Naive thymus-derived CD4-positive, alpha-beta T cell (primary cell): ENCODE measurements around the gene RAD23B. TPM values are rescaled to one million over a fixed set of nuclear protein-coding genes. Genes with fewer than 3 reads are reported as not detected.
A peak's percentile ranks its signal among the peaks of the same experiment; 100 is the strongest.

Experiments
- ATAC-seq: fragments of 150-1000 bp; cut with Tn5 transposase; 2 replicates; pipeline ENCODE4 v1.10.0; 2021; ENCODE audit warnings: mild to moderate bottlenecking, moderate library complexity
- CTCF ChIA-PET: fragments of 350-600 bp; sonication (Branson Sonifier 250); formaldehyde crosslinking; loops from one replicate; lab custom pipeline; 2021; ENCODE audit warnings: antibody characterized with exemption; lab: Charles Lee
- POLR2A ChIA-PET: fragments of 350-600 bp; sonication (Branson Sonifier 250); formaldehyde crosslinking; loops from one replicate; lab custom pipeline; 2021; ENCODE audit warnings: antibody characterized with exemption, inconsistent platforms; lab: Charles Lee
- DNase-seq, 9 donors: peaks; one replicate each; pipeline versions ENCODE4 v3.0.0 to v3.0.0-alpha.2; 2020 to 2022; ENCODE audit warnings: mixed read lengths in 1 of 9
- H3K27ac ChIP-seq: one replicate; pipeline ENCODE4 v1.7.0; 2013; ENCODE audit warnings: mild to moderate bottlenecking, low read depth, low read length, moderate library complexity
- H3K27me3 ChIP-seq, 2 donors: one replicate each; pipeline ENCODE4 v1.7.0; 2013; ENCODE audit warnings: low read length in 2 of 2, mild to moderate bottlenecking in 2 of 2, moderate library complexity in 2 of 2; ENCODE audit not compliant: control insufficient read depth in 2 of 2, insufficient read depth in 2 of 2
- H3K36me3 ChIP-seq, 3 experiments: 1 replicate in 2 of 3; 2 replicates in 1 of 3; pipeline ENCODE4 v1.7.0; 2013; ENCODE audit warnings: low read length in 3 of 3, mild to moderate bottlenecking in 3 of 3, moderate library complexity in 1 of 3; ENCODE audit not compliant: insufficient read depth in 3 of 3, control insufficient read depth in 2 of 3
- H3K4me1 ChIP-seq, 2 donors: one replicate each; pipeline ENCODE4 v1.7.0; 2013; ENCODE audit warnings: low read length in 2 of 2, mild to moderate bottlenecking in 2 of 2, moderate library complexity in 1 of 2; ENCODE audit not compliant: control insufficient read depth in 2 of 2, insufficient read depth in 2 of 2
- H3K4me3 ChIP-seq: 2 replicates; pipeline ENCODE4 v1.7.0; 2013; ENCODE audit warnings: mild to moderate bottlenecking, low read length
- H3K9me3 ChIP-seq, 3 experiments: 1 replicate in 2 of 3; 2 replicates in 1 of 3; pipeline ENCODE4 v1.7.0; 2013; ENCODE audit warnings: low read length in 3 of 3; ENCODE audit not compliant: control insufficient read depth in 2 of 3
- H3K27ac Mint-ChIP-seq, 9 donors: one replicate each; pipeline ENCODE4 v1.8.0; 2020 to 2022; ENCODE audit warnings: mixed read lengths in 9 of 9, mild to moderate bottlenecking in 8 of 9, moderate library complexity in 5 of 9, inconsistent platforms in 2 of 9
- H3K27me3 Mint-ChIP-seq, 5 donors: one replicate each; pipeline ENCODE4 v1.8.0; 2021 to 2022; ENCODE audit warnings: mixed read lengths in 5 of 5, mild to moderate bottlenecking in 1 of 5
- H3K36me3 Mint-ChIP-seq, 5 donors: one replicate each; pipeline ENCODE4 v1.8.0; 2020 to 2022; ENCODE audit warnings: mixed read lengths in 5 of 5, mild to moderate bottlenecking in 3 of 5, inconsistent platforms in 1 of 5
- H3K4me1 Mint-ChIP-seq, 7 donors: one replicate each; pipeline ENCODE4 v1.8.0; 2020 to 2022; ENCODE audit warnings: mixed read lengths in 7 of 7, mild to moderate bottlenecking in 3 of 7, inconsistent platforms in 1 of 7
- H3K4me3 Mint-ChIP-seq, 10 donors: one replicate each; pipeline ENCODE4 v1.8.0; 2020 to 2022; ENCODE audit warnings: mild to moderate bottlenecking in 10 of 10, mixed read lengths in 10 of 10, moderate library complexity in 6 of 10, inconsistent platforms in 2 of 10
- H3K9me3 Mint-ChIP-seq, 11 donors: one replicate each; pipeline ENCODE4 v1.8.0; 2020 to 2022; ENCODE audit warnings: mixed read lengths in 11 of 11, mild to moderate bottlenecking in 4 of 11, inconsistent platforms in 1 of 11, moderate library complexity in 1 of 11
- intact Hi-C, 2 donors: fragments of 100-400 bp; cut with micrococcal nuclease; formaldehyde crosslinking; loops; one replicate each; pipeline ENCODE4 v1.15.1; 2023
- polyA plus RNA-seq, 2 donors: library from polyadenylated mRNA; unstranded; fragments of 300-500 nt; fragmentation: Illumina TruSeq; gene quantifications; one replicate each; pipeline ENCODE4 v1.2.3, GENCODE V29; 2021
- total RNA-seq, 6 experiments: library from RNA in 5 of 6; stranded (reverse) in 5 of 6; gene quantifications; 1 replicate in 5 of 6; 2 replicates in 1 of 6; pipeline ENCODE4 v1.2.3 and lab custom pipeline; 2021 to 2026

Gene RAD23B
- total and polyA plus RNA-seq, 7 experiments from 2014 or later = 8.9 to 102 (median 50.9) TPM

DNA sequence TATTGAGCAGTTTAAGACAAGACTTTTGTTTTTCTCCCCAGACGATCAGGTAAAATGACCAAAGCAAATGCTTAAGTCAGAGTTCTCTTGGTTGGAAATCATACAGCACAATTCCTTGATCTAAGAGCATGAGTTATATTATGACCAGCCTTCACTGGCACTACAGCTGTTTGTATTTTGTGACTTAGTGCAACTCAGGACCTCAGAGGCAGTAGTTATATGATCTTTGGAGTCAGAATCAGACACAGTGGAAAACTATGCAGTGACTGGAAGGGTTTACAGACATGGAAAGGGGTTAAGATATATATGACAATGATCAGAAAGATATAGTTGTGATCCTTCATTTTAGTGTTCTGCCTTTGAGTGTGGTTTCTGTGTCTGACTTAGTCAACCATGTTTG, 24.3 kb downstream of the RAD23B start:
- Mint-ChIP-seq H3K4me3 (peak overlapping the region in 2 of 10 donors; percentile 3 to 7), H3K27ac (peak overlapping the region in 4 of 9 donors; percentile 1 to 11 (median 6)), H3K27me3 (no peaks in the 10 kb centered on the region), H3K36me3 (peaks cover 21 to 55% (median 30%) of the 10 kb centered on the region in 5 donors), H3K9me3 (no peaks in the 10 kb centered on the region), H3K4me1 (peaks cover 23 to 66% (median 58%) of the 10 kb centered on the region in 7 donors)
- Histone ChIP-seq H3K27ac (no peak overlapping the region), H3K4me3 (no peak overlapping the region), H3K9me3 (no peaks in the 10 kb centered on the region), H3K36me3 (peaks cover 7 to 34% (median 9%) of the 10 kb centered on the region in 3 experiments), H3K4me1 (peaks cover 12 to 15% of the 10 kb centered on the region in 2 donors), H3K27me3 (no peaks in the 10 kb centered on the region)
- ATAC-seq (no peak), DNase-seq (no peak)
- intact Hi-C loops = no loop called here
- CTCF ChIA-PET = interaction anchor here (0.9 kb wide), 1 partner anchor 34 kb away, joined by 3 read pairs; no protein-coding TSS in a partner anchor
- POLR2A ChIA-PET = no interaction called here

DNA sequence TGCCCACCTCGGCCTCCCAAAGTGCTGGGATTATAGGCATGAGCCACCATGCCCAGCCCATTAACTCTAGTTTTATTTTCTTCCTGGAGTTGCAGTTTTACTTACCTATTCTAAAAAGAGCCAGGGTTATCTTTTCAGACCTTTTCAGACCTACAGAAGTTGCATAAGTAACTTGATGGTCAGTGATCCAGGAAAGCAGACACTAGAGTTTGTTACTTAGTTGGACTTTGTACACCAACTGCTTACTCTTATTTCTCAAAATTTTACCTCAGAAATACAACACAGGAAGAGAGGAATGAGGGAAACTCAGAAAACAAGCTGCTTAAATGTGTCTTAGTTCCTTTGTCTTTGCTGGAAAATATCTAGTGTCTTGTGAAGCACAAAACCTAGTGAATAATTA, 25.4 kb downstream of the RAD23B start:
- ChIA-PET POLR2A (no interaction called here), CTCF (interaction anchor here (0.9 kb wide), 1 partner anchor 33 kb away, joined by 3 read pairs; no protein-coding TSS in a partner anchor)
- no peaks in the 10 kb centered on the region for H3K9me3 ChIP-seq
- Mint-ChIP-seq H3K27ac (peak overlapping the region in 8 of 9 donors; percentile 14 to 83 (median 37)), H3K9me3 (no peaks in the 10 kb centered on the region), H3K27me3 (no peaks in the 10 kb centered on the region), H3K36me3 (peaks cover 21 to 66% (median 32%) of the 10 kb centered on the region in 5 donors), H3K4me3 (peak overlapping the region in 2 of 10 donors; percentile 33 to 61), H3K4me1 (peaks cover 30 to 77% (median 64%) of the 10 kb centered on the region in 7 donors)
- no peak for ATAC-seq
- peaks cover 7 to 37% (median 10%) of the 10 kb centered on the region in 3 experiments for H3K36me3 ChIP-seq
- no peaks in the 10 kb centered on the region for H3K27me3 ChIP-seq
- intact Hi-C loops = loop anchor here in 1 of 2 donors (2.0 kb wide), 1 partner anchor 26 kb away; the partner anchor contains the start of gene RAD23B
- no peak for DNase-seq
- peaks cover 12 to 15% of the 10 kb centered on the region in 2 donors for H3K4me1 ChIP-seq
- H3K4me3 ChIP-seq = no peak overlapping the region
- H3K27ac ChIP-seq = no peak overlapping the region

DNA sequence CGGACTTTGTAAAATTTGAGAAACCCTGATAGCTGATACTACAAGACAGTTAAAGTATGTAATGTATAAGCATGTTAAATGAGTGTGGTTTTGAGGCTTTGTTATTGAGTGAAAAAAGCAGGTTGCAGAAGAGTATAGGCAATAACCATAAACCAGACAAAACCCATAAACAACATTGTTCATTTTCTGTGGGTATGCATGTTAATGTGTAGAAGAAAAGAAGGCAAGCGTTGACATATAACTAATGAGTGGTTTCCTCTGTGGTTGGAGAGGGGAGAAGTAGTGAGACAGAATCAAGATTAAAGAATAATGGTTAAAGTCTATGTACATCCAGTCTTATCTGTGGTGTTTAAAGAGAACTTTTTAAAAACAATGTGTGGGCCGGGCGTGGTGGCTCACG, 26.2 kb downstream of the RAD23B start:
- Histone ChIP-seq H3K27me3 (no peaks in the 10 kb centered on the region), H3K36me3 (peaks cover 5 to 41% (median 10%) of the 10 kb centered on the region in 3 experiments), H3K4me3 (no peak overlapping the region), H3K9me3 (no peaks in the 10 kb centered on the region), H3K4me1 (peaks cover 12 to 15% of the 10 kb centered on the region in 2 donors), H3K27ac (no peak overlapping the region)
- DNase-seq (peak in 4 of 9 donors; percentile 3 to 29 (median 16)), ATAC-seq (peak; percentile 77)
- Mint-ChIP-seq H3K9me3 (no peaks in the 10 kb centered on the region), H3K36me3 (peaks cover 25 to 69% (median 37%) of the 10 kb centered on the region in 5 donors), H3K4me1 (peaks cover 35 to 82% (median 66%) of the 10 kb centered on the region in 7 donors), H3K27me3 (no peaks in the 10 kb centered on the region), H3K4me3 (peak overlapping the region in 8 of 10 donors; percentile 5 to 61 (median 33)), H3K27ac (peak overlapping the region; percentile 9 to 83 (median 50))
- POLR2A ChIA-PET = no interaction called here
- intact Hi-C loops = loop anchor here (1.0 to 2.0 kb wide), 2 partner anchors 25 to 26 kb away; partner anchors contain the start of gene RAD23B (in 1 of the 2)
- CTCF ChIA-PET = no interaction called here

DNA sequence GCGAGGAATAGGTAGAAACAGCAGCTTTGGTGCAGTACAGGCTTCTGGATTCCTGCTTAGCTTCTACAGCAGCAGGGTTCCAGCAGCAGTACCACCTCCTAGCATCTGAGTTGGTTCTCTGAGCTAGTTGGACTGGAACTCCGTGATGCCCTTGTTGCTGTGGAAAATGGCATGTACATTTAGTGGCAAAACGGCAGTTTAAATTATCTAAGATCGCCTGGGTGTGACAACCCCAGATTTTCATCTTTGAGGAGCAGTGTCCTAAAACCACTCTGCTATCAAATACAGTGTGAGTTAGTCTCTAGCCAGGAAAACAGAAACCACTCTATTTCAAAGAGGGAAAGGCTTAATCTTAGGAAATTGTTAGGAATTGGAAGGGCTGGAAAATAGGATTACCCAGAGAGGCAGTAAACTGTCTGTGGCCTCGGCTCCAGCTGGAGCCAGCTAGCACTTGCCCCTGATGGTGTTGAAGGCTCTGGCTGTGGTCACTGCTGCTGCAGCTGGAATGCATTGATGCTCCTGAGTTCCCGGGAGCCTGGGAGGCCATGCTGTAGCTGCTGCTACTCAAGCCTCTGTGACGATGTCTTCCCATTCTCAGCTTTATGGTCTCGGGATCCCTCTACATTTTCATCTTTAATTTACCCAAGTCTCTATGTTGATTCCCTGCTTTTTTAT, 29.4 kb downstream of the RAD23B start:
- ChIA-PET POLR2A (no interaction called here), CTCF (interaction anchor here (0.7 kb wide), 1 partner anchor 11 kb away, joined by 3 read pairs; no protein-coding TSS in a partner anchor)
- DNase-seq = no peak
- no peak for ATAC-seq
- no peaks in the 10 kb centered on the region for H3K27me3 Mint-ChIP-seq
- peaks cover 0 to 2% (median 0%) of the 10 kb centered on the region in 11 donors for H3K9me3 Mint-ChIP-seq
- intact Hi-C loops = loop anchor here in 1 of 2 donors (2.0 kb wide), 1 partner anchor 18 kb away; no protein-coding TSS in a partner anchor
- H3K36me3 Mint-ChIP-seq = peaks cover 26 to 70% (median 48%) of the 10 kb centered on the region in 5 donors
- no peaks in the 10 kb centered on the region for H3K27me3 ChIP-seq
- peak overlapping the region in 3 of 9 donors; percentile 7 to 38 (median 12) for H3K27ac Mint-ChIP-seq
- peaks cover 36 to 91% (median 72%) of the 10 kb centered on the region in 7 donors for H3K4me1 Mint-ChIP-seq
- H3K4me1 ChIP-seq = peaks cover 12 to 15% of the 10 kb centered on the region in 2 donors
- H3K4me3 ChIP-seq = no peak overlapping the region
- H3K36me3 ChIP-seq = peaks cover 0 to 26% (median 17%) of the 10 kb centered on the region in 3 experiments
- no peak overlapping the region for H3K27ac ChIP-seq
- no peaks in the 10 kb centered on the region for H3K9me3 ChIP-seq
- H3K4me3 Mint-ChIP-seq = no peak overlapping the region

DNA sequence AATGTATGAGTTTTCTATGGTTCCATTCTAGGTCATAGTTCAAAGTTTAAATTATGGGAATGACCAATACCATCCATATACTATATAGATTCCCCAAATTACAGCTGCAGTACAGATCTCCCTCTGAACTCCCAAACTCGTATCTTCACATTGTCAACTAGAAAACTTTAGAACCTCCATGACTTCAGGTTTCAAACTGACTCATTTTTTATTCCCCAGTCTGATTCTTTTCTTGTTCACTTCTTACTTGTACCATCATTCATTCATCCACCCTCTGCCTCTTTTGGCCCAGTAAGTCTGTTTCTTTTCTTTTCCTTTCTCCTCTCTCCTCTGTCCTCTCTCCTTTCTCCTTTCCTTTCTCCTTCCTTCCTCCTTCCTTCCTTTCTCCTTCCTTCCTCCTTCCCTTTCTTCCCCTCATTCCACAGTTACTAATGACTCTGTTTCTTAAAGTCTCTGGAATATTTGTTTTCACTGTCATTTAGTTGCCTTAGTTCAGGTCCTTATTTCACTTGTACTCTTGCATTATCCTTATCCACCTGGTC, 30.5 kb downstream of the RAD23B start:
- H3K36me3 Mint-ChIP-seq = peaks cover 22 to 74% (median 48%) of the 10 kb centered on the region in 5 donors

DNA sequence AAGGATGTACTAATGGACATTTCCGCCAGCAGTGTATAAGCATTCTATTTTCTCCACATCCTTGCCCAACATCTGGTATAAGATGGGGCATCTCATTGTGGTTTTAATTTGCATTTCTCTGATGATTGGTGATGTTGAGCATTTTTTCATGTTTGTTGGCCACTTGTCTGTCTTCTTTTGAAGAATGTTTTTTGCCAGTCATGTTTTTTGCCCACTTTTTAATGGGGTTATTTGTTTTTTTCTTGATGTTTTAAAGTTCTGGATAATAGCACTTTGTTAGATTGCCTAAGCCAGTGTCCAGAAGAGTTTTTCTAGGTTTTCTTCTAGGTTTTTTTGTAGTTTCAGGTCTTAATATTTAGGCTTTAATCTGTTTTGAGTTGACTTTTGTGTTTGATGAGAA, 31.7 kb downstream of the RAD23B start:
- ChIA-PET CTCF (no interaction called here), POLR2A (no interaction called here)
- no peaks in the 10 kb centered on the region for H3K27me3 ChIP-seq
- peaks cover 16 to 65% (median 43%) of the 10 kb centered on the region in 5 donors for H3K36me3 Mint-ChIP-seq
- no peaks in the 10 kb centered on the region for H3K4me1 ChIP-seq
- ATAC-seq = no peak
- intact Hi-C loops = loop anchor here in 1 of 2 donors (1.0 kb wide), 1 partner anchor 30 kb away; no protein-coding TSS in a partner anchor
- no peaks in the 10 kb centered on the region for H3K9me3 ChIP-seq
- H3K27ac ChIP-seq = no peak overlapping the region
- H3K4me3 ChIP-seq = no peak overlapping the region
- H3K36me3 ChIP-seq = peaks cover 0 to 20% (median 17%) of the 10 kb centered on the region in 3 experiments
- peak overlapping the region in 1 of 10 donors; percentile 25 for H3K4me3 Mint-ChIP-seq
- no peak for DNase-seq
- H3K27ac Mint-ChIP-seq = peak overlapping the region in 6 of 9 donors; percentile 9 to 54 (median 19)
- H3K4me1 Mint-ChIP-seq = peaks cover 28 to 81% (median 63%) of the 10 kb centered on the region in 7 donors
- H3K27me3 Mint-ChIP-seq = no peaks in the 10 kb centered on the region
- peaks cover 0 to 2% (median 0%) of the 10 kb centered on the region in 11 donors for H3K9me3 Mint-ChIP-seq

More for the DNA sequence above, 30.5 kb downstream of the RAD23B start:
- no peaks in the 10 kb centered on the region for H3K9me3 ChIP-seq
- no peak overlapping the region for H3K27ac ChIP-seq
- DNase-seq = no peak
- H3K27me3 ChIP-seq = no peaks in the 10 kb centered on the region
- no peaks in the 10 kb centered on the region for H3K27me3 Mint-ChIP-seq
- H3K4me1 ChIP-seq = peaks cover 5 to 7% of the 10 kb centered on the region in 2 donors
- intact Hi-C loops = loop anchor here (1.0 to 2.0 kb wide), 2 partner anchors 19 to 29 kb away; no protein-coding TSS in a partner anchor
- ATAC-seq = no peak
- peaks cover 0 to 2% (median 0%) of the 10 kb centered on the region in 11 donors for H3K9me3 Mint-ChIP-seq
- peaks cover 35 to 92% (median 72%) of the 10 kb centered on the region in 7 donors for H3K4me1 Mint-ChIP-seq
- H3K27ac Mint-ChIP-seq = peak overlapping the region; percentile 9 to 63 (median 38)
- ChIA-PET CTCF (interaction anchor here (0.7 kb wide), 1 partner anchor 10 kb away, joined by 3 read pairs; no protein-coding TSS in a partner anchor), POLR2A (no interaction called here)
- peaks cover 0 to 21% (median 17%) of the 10 kb centered on the region in 3 experiments for H3K36me3 ChIP-seq
- H3K4me3 Mint-ChIP-seq = peak overlapping the region in 5 of 10 donors; percentile 6 to 58 (median 15)
- H3K4me3 ChIP-seq = no peak overlapping the region
